CD4-positive, CD25-positive, alpha-beta regulatory T cell (primary cell): Measurements from ENCODE around the gene HIVEP3. TPM values are rescaled to one million over a fixed set of nuclear protein-coding genes. Genes with fewer than 3 reads are reported as not detected.

ENCODE experiments used
- ATAC-seq, 2 donors: fragments of 150-1000 bp; cut with Tn5 transposase; one replicate each; pipeline ENCODE4 v1.10.0; 2021; ENCODE audit warnings: low read depth in 2 of 2, moderate number of reproducible peaks in 2 of 2, moderate library complexity in 1 of 2
- DNase-seq, 3 donors: peaks; one replicate each; pipeline versions ENCODE4 v3.0.0 to v3.0.0-alpha.2; 2012 to 2022; ENCODE audit warnings: mixed read lengths in 1 of 3
- H3K27ac ChIP-seq: one replicate; pipeline ENCODE4 v1.7.0; 2013; ENCODE audit warnings: mild to moderate bottlenecking, low read length; ENCODE audit not compliant: insufficient read depth, poor library complexity, severe bottlenecking
- H3K27me3 ChIP-seq: one replicate; pipeline ENCODE4 v1.7.0; 2013; ENCODE audit warnings: low read length; ENCODE audit not compliant: control insufficient read depth, insufficient read depth
- H3K36me3 ChIP-seq: one replicate; pipeline ENCODE4 v1.7.0; 2013; ENCODE audit warnings: mild to moderate bottlenecking, low read length, moderate library complexity; ENCODE audit not compliant: control insufficient read depth, insufficient read depth
- H3K4me1 ChIP-seq: 2 replicates; pipeline ENCODE4 v1.7.0; 2013; ENCODE audit warnings: mild to moderate bottlenecking, low read length; ENCODE audit not compliant: insufficient read depth, control insufficient read depth, poor library complexity, severe bottlenecking
- H3K4me3 ChIP-seq: one replicate; pipeline ENCODE4 v1.7.0; 2013; ENCODE audit warnings: low read depth, mild to moderate bottlenecking, low read length, moderate library complexity
- H3K9me3 ChIP-seq, 2 experiments: 1 replicate in 1 of 2; 2 replicates in 1 of 2; pipeline ENCODE4 v1.7.0; 2013; ENCODE audit warnings: low read length in 2 of 2, mild to moderate bottlenecking in 1 of 2, moderate library complexity in 1 of 2; ENCODE audit not compliant: control insufficient read depth in 2 of 2
- H3K27ac Mint-ChIP-seq, 3 donors: one replicate each; pipeline ENCODE4 v1.8.0; 2020 to 2022; ENCODE audit warnings: mild to moderate bottlenecking in 3 of 3, mixed read lengths in 3 of 3, moderate library complexity in 2 of 3
- H3K27me3 Mint-ChIP-seq: one replicate; pipeline ENCODE4 v1.8.0; 2022; ENCODE audit warnings: mild to moderate bottlenecking, mixed read lengths
- H3K36me3 Mint-ChIP-seq: one replicate; pipeline ENCODE4 v1.8.0; 2020; ENCODE audit warnings: mixed read lengths
- H3K4me1 Mint-ChIP-seq, 4 donors: one replicate each; pipeline ENCODE4 v1.8.0; 2020 to 2022; ENCODE audit warnings: mixed read lengths in 4 of 4, mild to moderate bottlenecking in 1 of 4
- H3K4me3 Mint-ChIP-seq, 4 donors: one replicate each; pipeline ENCODE4 v1.8.0; 2020 to 2022; ENCODE audit warnings: mild to moderate bottlenecking in 4 of 4, mixed read lengths in 4 of 4, moderate library complexity in 3 of 4
- H3K9me3 Mint-ChIP-seq, 7 donors: one replicate each; pipeline ENCODE4 v1.8.0; 2020 to 2022; ENCODE audit warnings: mixed read lengths in 7 of 7, mild to moderate bottlenecking in 3 of 7, moderate library complexity in 2 of 7
- polyA plus RNA-seq, 4 donors: library from polyadenylated mRNA; unstranded; fragments of 300-500 nt; fragmentation: Illumina TruSeq; gene quantifications; one replicate each; pipeline ENCODE4 v1.2.3, GENCODE V29; 2021
- total RNA-seq: library from RNA; stranded (reverse); gene quantifications from one replicate; pipeline ENCODE4 v1.2.3, GENCODE V29; 2022

The HIVEP3 gene
- total and polyA plus RNA-seq, 5 donors from 2014 or later, result 3.9 to 17.2 (median 7.5) TPM

DNA sequence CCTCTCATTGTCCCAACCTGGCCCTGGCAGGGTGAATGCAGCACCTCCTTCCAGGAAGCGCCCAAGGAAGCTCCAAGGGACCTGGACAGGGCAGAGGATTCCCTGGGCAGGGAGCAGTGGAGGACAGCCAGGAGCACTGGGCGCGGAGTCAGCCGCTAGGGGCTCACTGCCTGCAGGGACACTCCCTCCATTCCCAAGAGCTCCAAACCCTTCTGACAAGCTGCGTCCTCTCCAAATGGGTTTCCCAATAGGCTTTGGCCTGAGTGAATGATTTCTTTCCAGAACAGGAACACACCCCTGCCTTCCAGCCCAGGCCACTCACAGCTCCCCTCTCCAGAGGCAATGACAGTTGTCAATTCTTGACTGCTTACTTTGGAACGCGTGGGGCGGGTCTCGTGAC lies 305.8 kb downstream of the HIVEP3 start:
- DNase-seq (no peak), ATAC-seq (no peak)
- Mint-ChIP-seq H3K4me1 (peaks cover 0 to 11% (median 4%) of the 10 kb centered on the region in 4 donors), H3K27me3 (no peaks in the 10 kb centered on the region), H3K27ac (peak overlapping the region in 1 of 3 donors; percentile 26), H3K36me3 (peaks cover 11% of the 10 kb centered on the region), H3K9me3 (peaks cover 0 to 2% (median 0%) of the 10 kb centered on the region in 7 donors), H3K4me3 (no peak overlapping the region)
- no peaks in the 10 kb centered on the region for H3K36me3 ChIP-seq
- H3K4me3 ChIP-seq, result no peak overlapping the region
- H3K4me1 ChIP-seq, result no peaks in the 10 kb centered on the region
- no peak overlapping the region for H3K27ac ChIP-seq
- no peaks in the 10 kb centered on the region for H3K27me3 ChIP-seq
- H3K9me3 ChIP-seq, result no peaks in the 10 kb centered on the region

DNA sequence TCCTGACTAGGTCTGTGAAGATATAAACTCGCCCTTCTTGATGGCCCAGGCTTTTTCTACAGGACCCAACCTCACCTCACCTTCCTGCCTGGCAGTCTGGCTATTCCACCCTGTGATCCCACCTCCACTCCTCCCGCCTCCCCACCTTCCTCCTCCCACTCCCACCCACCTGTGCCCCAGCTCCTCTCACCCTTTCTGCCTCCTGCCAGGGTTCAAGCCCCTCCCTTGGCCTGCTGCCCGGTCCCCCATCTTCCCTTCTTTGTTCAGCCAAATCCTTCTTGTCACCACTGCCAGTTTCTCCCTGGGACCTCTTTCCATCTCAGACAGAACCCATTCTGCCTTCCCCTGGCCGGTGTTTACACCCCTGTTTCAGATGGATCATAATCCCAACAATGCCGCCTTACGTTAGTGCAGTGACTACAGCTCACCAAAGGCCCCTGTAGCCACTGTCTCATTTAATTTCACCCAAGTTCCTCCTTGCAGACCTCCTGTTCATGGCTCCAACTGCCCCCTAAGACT lies 306.7 kb downstream of the HIVEP3 start:
- H3K27me3 Mint-ChIP-seq, result no peaks in the 10 kb centered on the region
- no peak overlapping the region for H3K27ac Mint-ChIP-seq
- Histone ChIP-seq H3K27ac (no peak overlapping the region), H3K27me3 (no peaks in the 10 kb centered on the region), H3K36me3 (no peaks in the 10 kb centered on the region), H3K9me3 (no peaks in the 10 kb centered on the region), H3K4me1 (no peaks in the 10 kb centered on the region), H3K4me3 (no peak overlapping the region)
- no peak overlapping the region for H3K4me3 Mint-ChIP-seq
- H3K36me3 Mint-ChIP-seq, result peaks cover 7% of the 10 kb centered on the region
- peaks cover 0 to 3% (median 0%) of the 10 kb centered on the region in 7 donors for H3K9me3 Mint-ChIP-seq
- H3K4me1 Mint-ChIP-seq, result peaks cover 0 to 12% (median 4%) of the 10 kb centered on the region in 4 donors
- ATAC-seq (no peak), DNase-seq (no peak)

DNA sequence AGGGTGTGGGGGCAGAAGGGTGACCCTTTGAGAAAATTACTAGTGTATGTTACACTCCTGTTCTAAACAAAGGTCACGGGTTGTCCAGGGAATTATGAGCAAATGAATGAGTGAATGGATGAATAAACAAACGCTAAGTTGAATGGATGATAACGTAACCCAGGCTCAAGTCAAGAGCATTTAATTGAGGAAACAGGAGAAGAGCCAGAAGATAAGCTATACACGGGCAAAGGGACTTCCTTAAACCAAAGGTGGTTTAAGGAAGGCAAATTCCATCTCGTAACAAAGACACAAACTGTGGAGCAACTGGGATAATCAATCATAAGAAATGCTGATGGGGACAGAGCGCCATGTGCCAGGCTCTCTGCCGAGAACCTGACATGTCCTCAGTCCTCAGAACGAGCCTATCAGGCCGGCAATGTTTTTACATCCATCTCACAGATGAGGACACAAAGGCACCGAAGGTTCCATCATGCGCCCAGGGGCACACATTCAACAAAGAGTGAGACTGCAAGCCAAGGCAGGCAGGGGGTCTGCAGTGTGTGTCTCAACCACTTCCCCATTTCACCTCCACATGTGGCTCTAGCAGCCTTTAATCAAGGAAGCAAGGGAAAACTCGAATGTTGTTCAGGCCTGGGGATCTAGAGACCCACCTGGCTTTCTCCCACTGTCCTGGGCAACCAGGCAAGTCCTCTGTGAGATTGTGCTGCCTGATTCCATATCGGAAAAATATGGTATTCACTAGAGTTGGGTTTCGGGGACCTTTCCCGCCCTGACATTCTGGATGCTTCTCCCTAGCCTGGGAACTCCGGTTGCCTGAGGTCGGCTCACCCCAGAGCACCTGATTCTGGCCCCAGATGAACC lies 307.4 kb downstream of the HIVEP3 start:
- Histone ChIP-seq H3K4me3 (no peak overlapping the region), H3K9me3 (no peaks in the 10 kb centered on the region), H3K27ac (no peak overlapping the region), H3K36me3 (no peaks in the 10 kb centered on the region), H3K27me3 (no peaks in the 10 kb centered on the region), H3K4me1 (no peaks in the 10 kb centered on the region)
- Mint-ChIP-seq H3K4me1 (peaks cover 0 to 12% (median 4%) of the 10 kb centered on the region in 4 donors), H3K4me3 (no peak overlapping the region), H3K27ac (no peak overlapping the region), H3K27me3 (no peaks in the 10 kb centered on the region), H3K9me3 (peaks cover 0 to 3% (median 0%) of the 10 kb centered on the region in 7 donors), H3K36me3 (peaks cover 7% of the 10 kb centered on the region)
- no peak for DNase-seq
- ATAC-seq, result no peak

DNA sequence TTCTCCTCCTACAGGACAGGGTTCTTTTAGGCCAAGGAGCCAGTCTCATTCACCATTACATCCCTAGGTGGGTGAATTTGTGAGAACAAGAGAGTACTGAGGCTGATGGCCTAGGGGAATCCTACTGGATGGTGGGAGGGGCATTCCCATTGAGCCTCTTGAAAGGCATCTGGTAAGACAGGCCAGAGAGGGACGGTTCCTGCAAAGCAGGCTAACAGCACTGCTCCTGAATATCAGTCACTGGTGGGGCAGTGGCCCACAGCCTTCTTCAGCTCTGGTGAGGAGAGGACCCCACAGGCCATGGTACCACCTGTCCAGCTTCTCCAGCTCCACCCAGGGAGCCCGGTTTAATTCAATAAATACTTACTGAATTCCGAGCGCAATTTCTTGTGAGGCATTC lies 308.4 kb downstream of the HIVEP3 start:
- H3K4me1 ChIP-seq, result no peaks in the 10 kb centered on the region
- no peaks in the 10 kb centered on the region for H3K27me3 ChIP-seq
- no peaks in the 10 kb centered on the region for H3K27me3 Mint-ChIP-seq
- peaks cover 0 to 3% (median 0%) of the 10 kb centered on the region in 7 donors for H3K9me3 Mint-ChIP-seq
- no peak overlapping the region for H3K27ac Mint-ChIP-seq
- H3K4me3 ChIP-seq, result no peak overlapping the region
- H3K9me3 ChIP-seq, result no peaks in the 10 kb centered on the region
- H3K36me3 Mint-ChIP-seq, result peaks cover 7% of the 10 kb centered on the region
- peaks cover 0 to 9% (median 4%) of the 10 kb centered on the region in 4 donors for H3K4me1 Mint-ChIP-seq
- no peak overlapping the region for H3K27ac ChIP-seq
- no peak overlapping the region for H3K4me3 Mint-ChIP-seq
- H3K36me3 ChIP-seq, result no peaks in the 10 kb centered on the region
- ATAC-seq (no peak), DNase-seq (no peak)

DNA sequence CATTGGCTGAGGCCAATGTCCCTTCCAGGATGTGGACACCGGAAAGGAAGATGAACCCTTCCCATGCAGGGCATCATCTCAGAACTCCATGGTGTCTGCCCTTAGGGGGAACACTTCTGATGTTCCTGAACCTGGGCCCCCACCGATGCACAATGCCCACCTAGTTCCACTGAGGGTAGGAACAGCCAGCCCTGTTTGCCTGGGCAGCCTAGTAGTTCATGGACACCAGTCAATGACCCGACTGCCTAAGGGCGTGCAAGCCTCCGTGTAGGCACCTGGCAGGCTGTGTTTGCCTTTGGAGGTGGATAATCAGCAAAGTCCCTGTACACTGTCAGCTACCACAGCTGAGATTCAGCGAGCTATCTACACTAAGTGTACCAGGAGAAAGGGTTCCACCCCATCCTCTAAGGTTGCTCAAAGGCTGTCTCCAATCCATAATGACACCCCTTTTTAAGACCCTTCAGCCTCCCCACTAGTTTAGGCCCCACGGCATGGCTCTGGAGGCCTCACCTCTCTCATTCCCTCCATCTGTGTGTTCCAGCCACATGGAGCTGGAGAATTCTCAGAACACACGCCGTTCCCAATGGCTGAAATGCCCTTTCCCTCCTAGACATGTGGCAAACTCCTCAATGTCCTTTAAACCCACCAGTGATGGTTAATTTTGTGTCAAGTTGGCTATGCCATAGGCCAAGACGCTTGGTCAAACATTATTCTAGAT lies 309.4 kb downstream of the HIVEP3 start:
- Mint-ChIP-seq H3K4me1 (peaks cover 0 to 8% (median 4%) of the 10 kb centered on the region in 4 donors), H3K4me3 (no peak overlapping the region), H3K27me3 (no peaks in the 10 kb centered on the region), H3K9me3 (peaks cover 0 to 3% (median 0%) of the 10 kb centered on the region in 7 donors), H3K36me3 (peaks cover 7% of the 10 kb centered on the region), H3K27ac (peak overlapping the region in 1 of 3 donors; percentile 19)
- Histone ChIP-seq H3K36me3 (no peaks in the 10 kb centered on the region), H3K9me3 (no peaks in the 10 kb centered on the region), H3K4me1 (no peaks in the 10 kb centered on the region), H3K27ac (no peak overlapping the region), H3K4me3 (no peak overlapping the region), H3K27me3 (no peaks in the 10 kb centered on the region)
- ATAC-seq (no peak), DNase-seq (no peak)

DNA sequence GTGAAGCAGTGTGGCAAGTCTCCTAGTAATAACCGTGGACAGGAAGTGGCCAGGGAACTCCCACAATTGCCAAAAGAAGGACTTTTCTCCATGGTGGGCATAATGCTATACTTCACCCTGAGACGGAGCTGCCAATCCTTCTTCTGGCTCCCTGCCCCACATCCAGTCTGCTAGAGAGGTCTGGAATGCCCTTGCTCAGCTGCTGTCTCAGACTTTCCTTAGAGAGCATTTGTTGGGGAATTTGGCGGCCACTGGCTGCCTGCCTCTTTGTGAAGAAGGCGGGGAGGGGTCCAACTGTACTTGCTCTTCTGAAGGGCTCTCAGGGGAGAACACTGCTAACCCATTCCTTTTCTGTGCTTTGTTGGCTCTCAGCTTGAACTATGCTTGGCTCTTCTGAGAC lies 310.5 kb downstream of the HIVEP3 start:
- no peak overlapping the region for H3K4me3 Mint-ChIP-seq
- no peaks in the 10 kb centered on the region for H3K36me3 ChIP-seq
- H3K9me3 Mint-ChIP-seq, result peaks cover 0 to 3% (median 0%) of the 10 kb centered on the region in 7 donors
- no peak overlapping the region for H3K27ac Mint-ChIP-seq
- H3K27ac ChIP-seq, result no peak overlapping the region
- H3K36me3 Mint-ChIP-seq, result peaks cover 11% of the 10 kb centered on the region
- no peaks in the 10 kb centered on the region for H3K4me1 ChIP-seq
- H3K4me1 Mint-ChIP-seq, result peaks cover 0 to 8% (median 2%) of the 10 kb centered on the region in 4 donors
- no peak overlapping the region for H3K4me3 ChIP-seq
- no peaks in the 10 kb centered on the region for H3K27me3 ChIP-seq
- ATAC-seq (no peak), DNase-seq (no peak)
- no peaks in the 10 kb centered on the region for H3K27me3 Mint-ChIP-seq
- H3K9me3 ChIP-seq, result no peaks in the 10 kb centered on the region

DNA sequence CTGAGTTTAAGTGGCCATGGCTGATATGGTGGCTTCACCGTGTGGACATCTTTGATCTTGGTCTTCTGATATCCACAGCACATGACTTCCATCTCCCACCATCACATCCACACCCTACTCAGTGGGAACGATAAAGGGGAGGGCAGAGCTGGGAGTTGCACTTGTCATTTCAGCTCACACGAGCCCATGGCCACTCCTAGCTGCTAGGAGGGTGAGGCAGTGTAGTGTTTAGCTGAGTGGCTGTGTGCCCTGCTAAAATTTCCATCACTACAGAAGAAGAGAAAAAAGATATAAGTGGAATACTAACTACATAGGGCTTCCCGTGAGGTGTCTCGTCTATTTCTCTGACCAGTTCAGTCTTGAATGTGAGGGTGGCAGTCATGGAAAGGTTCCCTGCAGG lies 310.9 kb downstream of the HIVEP3 start:
- Histone ChIP-seq H3K9me3 (no peaks in the 10 kb centered on the region), H3K4me1 (no peaks in the 10 kb centered on the region), H3K27me3 (no peaks in the 10 kb centered on the region), H3K36me3 (no peaks in the 10 kb centered on the region), H3K27ac (no peak overlapping the region), H3K4me3 (no peak overlapping the region)
- H3K27me3 Mint-ChIP-seq, result no peaks in the 10 kb centered on the region
- no peak overlapping the region for H3K27ac Mint-ChIP-seq
- ATAC-seq (no peak), DNase-seq (no peak)
- H3K9me3 Mint-ChIP-seq, result peaks cover 0 to 3% (median 0%) of the 10 kb centered on the region in 7 donors
- peaks cover 0 to 8% (median 2%) of the 10 kb centered on the region in 4 donors for H3K4me1 Mint-ChIP-seq
- no peak overlapping the region for H3K4me3 Mint-ChIP-seq
- peaks cover 11% of the 10 kb centered on the region for H3K36me3 Mint-ChIP-seq
